HL-60/S4 (cell line): ENCODE data around the gene LIME1.
"Not testable (repeated sequence)": the region's sequence is repeated elsewhere in the genome, so short reads cannot be mapped to it uniquely, and the experiment has no call there.

Source experiments
- in situ Hi-C: fragments of 300-500 bp; cut with MboI; formaldehyde crosslinking; loops from 2 replicates; pipeline ENCODE4 v1.14.3; 2022; ENCODE audit warnings: low sequenced_read_pairs

The LIME1 gene

GRCh38 chr20:63707558-63708300 is 28.7 kb upstream of the LIME1 start, which contains the start of the genes ARFRP1 and ZGPAT:
TSS of gene ARFRP1 (minus strand) at chr20:63707976. CDS start at chr20:63707091, 885 bp downstream.
TSS of gene ZGPAT (plus strand) at chr20:63708039. CDS start at chr20:63708581, 542 bp downstream.
- in situ Hi-C loops, result no loop called here

DNA sequence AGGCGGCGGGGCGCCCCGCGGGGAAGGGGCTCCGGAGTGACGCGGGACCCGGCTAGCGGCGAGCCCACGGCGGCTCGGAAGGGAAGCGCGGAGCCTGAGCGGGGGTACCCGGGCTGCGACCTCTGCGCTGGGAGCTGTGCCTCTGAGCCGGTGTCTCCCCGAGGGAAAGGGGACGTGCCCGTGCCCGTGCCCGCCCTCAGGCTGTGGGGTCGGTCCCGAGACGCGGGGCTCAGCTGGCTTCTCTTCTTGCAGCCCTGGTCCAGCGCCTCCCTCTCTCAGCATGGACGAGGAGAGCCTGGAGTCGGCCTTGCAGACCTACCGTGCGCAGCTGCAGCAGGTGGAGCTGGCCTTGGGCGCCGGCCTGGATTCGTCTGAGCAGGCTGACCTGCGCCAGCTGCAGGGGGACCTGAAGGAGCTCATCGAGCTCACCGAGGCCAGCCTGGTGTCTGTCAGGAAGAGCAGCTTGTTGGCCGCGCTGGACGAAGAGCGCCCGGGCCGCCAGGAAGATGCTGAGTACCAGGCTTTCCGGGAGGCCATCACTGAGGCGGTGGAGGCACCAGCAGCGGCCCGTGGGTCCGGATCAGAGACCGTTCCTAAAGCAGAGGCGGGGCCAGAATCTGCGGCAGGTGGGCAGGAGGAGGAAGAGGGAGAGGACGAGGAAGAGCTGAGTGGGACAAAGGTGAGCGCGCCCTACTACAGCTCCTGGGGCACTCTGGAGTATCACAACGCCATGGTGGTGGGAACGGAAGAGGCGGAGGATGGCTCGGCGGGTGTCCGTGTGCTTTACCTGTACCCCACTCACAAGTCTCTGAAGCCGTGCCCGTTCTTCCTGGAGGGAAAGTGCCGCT is 27.9 kb upstream of the LIME1 start:
- in situ Hi-C loops, result no loop called here

- in situ Hi-C loops, result no loop called here
Measured at GRCh38 chr20:63709149-63709527, 27.3 kb upstream of the LIME1 start.

DNA sequence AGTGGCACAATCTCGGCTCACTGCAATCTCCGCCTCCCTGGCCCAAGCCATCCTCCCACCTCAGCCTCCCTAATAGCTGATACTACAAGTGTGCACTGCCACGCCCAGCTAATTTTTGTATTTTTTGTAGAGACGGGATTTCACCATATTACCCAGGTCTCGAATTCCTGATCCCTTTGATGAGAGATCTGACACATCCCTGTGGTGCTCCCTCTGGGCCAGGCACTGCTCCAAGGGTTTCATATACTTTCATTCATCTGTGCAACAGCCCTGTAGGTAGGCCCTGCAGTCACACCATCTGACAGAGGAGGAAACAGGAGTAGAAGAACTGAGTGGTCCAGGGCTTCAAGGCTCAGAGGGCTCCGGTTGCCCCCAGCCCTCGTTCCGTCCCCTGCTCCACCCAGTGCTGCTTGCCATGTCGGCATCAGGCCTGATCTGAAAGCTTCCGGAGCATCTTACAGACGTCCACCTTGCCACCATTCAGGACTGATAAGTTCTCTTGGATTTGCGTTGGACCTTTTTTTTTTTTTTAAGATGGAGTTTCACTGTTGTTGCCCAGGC is 25.3 kb upstream of the LIME1 start:
- in situ Hi-C loops, result no loop called here

DNA sequence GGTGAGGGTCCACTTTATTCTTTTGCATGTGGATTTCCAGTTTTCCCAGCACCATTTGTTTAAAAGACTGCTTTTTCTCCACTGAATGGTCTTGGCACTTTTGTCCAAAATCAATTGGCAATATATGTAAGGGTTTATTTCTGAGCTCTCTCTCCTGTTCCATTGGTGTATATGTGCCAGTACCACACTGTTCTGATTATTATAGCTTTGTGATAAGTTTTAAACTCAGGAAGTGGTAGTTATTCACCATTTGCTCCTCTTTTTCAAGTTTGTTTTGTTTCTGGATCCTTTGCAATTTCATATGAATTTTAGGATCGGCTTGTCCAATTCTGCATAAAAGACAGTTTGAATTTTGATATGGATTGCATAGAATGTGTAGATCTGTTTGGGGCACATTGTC is 24.3 kb upstream of the LIME1 start:
- in situ Hi-C loops, result no loop called here

DNA sequence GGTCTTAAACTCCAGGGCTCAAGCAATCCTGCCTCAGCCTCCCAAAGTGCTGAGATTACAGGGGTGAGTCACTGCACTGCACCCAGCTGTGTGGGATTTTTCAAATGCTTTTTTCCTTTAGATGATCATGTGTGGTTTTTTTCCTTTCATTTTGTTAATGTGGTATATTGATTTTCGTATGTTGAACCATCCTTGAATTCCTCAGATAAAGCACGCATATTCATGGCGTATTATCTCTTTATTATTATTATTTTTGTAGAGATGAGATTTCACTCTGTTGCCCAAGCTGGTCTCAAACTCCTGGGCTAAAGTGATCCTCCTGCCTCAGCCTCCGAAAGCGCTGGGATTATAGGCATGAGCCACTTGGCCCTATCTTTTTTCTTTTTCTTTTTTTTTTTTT is 21.6 kb upstream of the LIME1 start:
- in situ Hi-C loops, result no loop called here

GRCh38 chr20:63718996-63719395 is 17.5 kb upstream of the LIME1 start:
- in situ Hi-C loops, result no loop called here

GRCh38 chr20:63722967-63723622 is 13.4 kb upstream of the LIME1 start:
- in situ Hi-C loops, result not testable (repeated sequence)

DNA sequence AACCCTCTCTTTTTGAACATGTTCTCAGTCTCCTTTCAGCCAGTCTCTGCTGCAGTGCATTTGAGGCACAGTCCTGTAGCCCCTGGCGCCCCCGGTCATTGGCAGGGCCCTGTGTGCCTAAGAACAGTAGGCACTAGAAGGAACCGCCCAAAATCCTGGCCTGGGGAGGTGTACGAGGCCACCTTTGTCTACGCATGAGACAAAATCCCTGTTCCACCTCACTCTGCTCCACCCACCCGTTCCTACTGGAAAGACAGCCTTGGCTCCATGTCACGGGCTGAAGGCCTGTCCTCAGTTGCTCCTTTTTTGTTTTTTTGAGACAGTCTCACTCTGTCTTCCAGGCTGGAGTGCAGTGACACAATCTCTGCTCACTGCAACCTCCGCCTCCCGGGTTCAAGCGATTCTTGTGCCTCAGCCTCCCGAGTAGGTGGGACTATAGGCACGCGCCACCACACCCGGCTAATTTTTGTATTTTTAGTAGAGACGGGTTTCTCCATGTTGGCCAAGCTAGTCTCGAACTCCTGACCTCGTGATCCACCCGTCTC is 6.2 kb upstream of the LIME1 start:
- in situ Hi-C loops, result not testable (repeated sequence)

- in situ Hi-C loops, result no loop called here
Measured at GRCh38 chr20:63731410-63731809, 5.1 kb upstream of the LIME1 start.

DNA sequence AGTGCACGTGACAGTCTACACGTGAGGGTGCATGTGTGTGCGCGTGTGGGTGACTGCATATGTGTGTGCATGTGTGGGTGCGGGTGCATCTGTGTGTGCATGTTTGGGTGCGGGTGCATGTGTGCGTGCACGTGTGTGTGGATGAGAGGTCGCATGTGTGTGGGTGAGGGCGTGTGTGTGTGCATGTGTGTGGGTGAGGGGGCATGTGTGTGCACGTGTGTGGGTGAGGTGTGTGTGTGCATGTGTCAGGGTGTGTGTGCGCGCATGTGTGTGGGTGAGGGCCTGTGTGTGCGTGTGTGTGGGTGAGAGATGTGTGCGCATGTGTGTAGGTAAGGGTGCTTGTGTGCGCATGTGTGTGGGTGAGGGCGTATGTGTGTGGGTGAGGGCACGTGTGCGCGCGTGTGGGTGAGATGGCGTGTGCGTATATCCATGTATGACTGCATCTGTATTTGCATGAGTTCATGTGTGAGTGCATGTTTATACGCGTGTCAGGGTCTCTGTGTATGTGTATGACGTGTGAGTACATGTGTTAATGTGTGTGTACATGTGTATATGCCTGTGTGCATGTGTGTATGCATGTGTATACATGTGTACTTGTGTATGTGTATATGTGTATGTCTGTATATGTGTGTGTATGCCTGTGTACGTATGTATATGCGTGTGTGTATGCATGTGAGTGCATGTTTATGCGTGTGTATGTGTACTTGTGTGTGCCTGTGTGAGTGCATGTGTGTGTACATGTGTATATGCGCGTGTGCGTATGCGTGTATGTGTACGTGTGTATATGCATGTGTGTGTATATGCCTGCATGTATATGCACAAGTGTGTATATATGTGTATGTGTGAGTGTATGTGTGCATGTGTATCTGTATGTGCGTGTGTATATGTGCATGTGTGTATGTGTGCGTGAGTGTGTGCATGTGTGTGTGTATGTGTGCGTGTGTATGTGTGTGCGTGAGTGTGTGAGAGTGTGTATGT is 4.1 kb upstream of the LIME1 start:
- in situ Hi-C loops, result no loop called here

GRCh38 chr20:63733117-63733516 is 3.3 kb upstream of the LIME1 start:
- in situ Hi-C loops, result no loop called here

GRCh38 chr20:63733579-63734081 is 2.8 kb upstream of the LIME1 start:
- in situ Hi-C loops, result no loop called here

- in situ Hi-C loops, result no loop called here
Measured at GRCh38 chr20:63734111-63734945, 2.1 kb upstream of the LIME1 start.

- in situ Hi-C loops, result no loop called here
Measured at GRCh38 chr20:63734946-63735858, 1.3 kb upstream of the LIME1 start.

GRCh38 chr20:63736893-63737694 is 630 bp downstream of the LIME1 start:
- in situ Hi-C loops, result no loop called here

GRCh38 chr20:63737695-63737944 is 1.2 kb downstream of the LIME1 start:
- in situ Hi-C loops, result no loop called here
